ENCODE measurements around the gene CDYL.
A peak's percentile ranks its signal among the peaks of the same experiment; 100 is the strongest.

Gene CDYL

GRCh38 chr6:4776131-4776492 is at the start of gene CDYL:
TSS of gene CDYL (plus strand) at chr6:4776404. CDS start at chr6:4776784, 380 bp downstream.
- DNase-seq, result peak; percentile 90

DNA sequence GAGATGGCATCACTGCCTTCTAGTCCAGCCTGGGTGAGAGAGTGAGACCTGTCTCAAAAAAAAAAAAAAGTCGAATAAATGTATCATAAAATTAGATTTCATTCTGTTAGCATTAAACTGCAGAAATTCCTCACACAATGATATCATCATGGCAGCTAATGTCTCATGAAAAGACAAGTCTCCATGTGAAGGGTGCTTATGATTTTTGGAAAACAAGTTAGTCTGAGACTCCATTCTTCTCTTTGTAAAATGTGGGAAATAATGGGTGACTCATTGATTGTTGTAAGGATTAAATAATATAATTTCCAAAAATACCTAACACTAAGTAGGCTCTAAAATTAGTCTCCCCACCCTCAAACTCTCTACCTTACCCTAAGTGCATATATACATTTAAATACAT is 49.6 kb upstream of the CDYL start:
- no peak for DNase-seq

DNA sequence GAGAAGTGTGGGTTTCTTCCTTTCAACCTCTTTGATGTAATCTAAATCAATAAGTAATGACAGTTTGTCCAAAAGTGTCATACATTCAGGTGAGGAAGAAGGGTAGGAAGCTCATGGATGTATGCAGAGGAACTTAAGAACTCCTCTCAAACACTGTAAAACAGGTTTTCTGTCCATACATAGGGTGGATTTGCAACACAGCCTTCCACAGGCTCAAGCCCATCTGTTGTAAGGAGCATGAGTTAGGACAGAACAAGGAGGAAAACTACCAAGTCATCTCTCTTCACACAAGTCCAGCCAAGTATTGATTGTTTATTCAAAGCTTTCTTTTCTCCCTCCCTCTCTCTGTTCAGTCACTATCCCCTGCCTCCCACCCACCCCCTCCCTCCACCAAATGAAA is 49.0 kb upstream of the CDYL start:
- no peak for DNase-seq

DNA sequence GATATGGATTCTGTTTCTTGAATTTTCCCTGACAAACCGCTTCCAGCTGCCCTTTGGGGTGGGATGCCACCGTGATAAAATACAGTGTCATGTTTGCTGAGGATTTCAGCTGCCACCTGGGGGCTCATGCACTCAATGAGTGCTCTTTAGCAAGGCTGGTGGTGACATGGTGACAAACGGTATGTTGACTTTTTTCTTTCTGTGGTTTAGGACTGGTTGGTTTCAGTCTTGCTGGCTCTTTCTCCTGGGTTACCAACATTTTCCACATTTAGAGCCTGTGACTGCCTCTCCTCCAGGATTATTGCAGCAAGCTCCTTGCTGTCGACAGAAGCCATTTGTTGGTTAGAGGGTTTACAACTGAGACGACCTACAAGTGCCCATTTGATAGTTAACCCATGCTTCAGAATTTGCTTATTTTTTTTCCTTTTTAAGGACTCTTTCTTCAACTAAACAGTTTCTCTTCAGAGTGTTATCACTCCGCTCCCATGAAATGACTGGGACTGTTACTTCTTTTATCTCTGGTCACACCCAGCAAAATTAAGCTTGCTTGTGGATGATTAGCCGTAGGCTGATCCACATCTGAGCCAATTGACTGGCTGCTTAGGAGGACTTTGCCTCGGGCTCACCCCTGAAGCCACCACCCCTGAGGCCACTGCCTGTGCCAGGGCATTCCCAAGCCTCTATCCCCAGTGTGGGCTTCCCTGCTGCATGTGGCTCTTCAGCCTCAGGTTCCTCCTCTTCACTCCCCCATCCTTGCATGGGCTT is 48.4 kb upstream of the CDYL start:
- peak in 1 of 2 donors; percentile 14 for DNase-seq

DNA sequence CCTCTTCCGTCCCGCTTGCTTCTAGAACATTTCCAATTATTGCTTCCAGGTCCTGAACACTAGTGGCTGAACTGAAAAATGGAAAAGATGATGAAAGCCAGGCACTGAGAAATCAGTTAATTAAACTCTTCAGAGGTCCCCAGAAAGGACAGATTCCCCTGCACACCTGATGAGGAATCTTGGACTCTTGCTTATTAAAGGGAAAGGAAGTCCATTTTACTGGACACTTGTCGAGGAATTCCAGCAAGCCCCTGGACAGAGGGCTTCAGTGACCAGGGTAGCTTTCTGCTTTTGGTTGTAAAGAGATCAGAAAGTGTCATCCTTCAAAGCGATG is 47.8 kb upstream of the CDYL start:
- DNase-seq, result no peak

DNA sequence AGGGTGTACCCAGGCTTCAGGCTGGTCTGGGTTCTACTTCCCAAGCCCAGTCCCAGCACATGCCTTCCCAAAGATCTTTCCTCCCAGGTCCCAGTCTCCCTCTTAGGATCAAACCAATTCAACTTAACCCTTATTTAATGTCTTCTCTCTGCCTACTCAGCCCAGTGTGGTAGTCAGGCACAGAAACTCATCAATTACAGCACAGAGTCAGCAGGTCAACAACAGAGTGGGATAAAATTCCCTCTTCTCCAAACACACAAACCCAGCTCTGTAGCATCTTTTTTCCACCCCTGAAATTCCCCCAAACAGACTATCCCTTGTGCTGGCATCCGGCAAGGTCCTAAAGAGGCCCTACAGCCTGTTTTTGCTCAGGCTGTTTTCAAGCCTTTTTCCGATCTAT is 47.3 kb upstream of the CDYL start:
- DNase-seq, result no peak

- no peak for DNase-seq
These were observed 44.2 kb upstream of the CDYL start for GRCh38 chr6:4731996-4732395.

GRCh38 chr6:4732691-4733315 is 43.4 kb upstream of the CDYL start:
- DNase-seq, result no peak

DNA sequence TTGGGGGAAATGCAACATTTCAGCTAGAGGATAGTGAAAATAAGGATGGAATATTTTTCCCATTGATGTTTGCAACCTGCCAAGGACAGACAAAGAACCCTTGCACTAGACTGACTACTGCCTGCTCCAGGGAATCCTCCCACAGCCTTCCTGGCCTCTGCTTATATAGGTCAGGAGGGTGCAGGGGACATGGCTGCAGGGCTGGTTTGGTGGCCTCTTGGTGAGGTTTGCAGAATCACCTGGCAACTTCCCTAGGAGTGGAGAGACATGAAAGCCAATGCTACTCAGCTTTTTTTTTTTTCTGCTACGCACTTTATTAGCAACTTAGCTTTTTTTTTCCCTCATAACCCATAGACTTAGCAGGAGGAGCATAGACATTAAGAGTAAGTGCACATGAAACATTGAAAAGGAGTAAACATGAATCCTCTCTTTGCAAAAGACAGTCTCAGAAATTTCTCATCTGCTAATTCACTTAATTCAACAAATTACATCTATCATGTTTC is 39.8 kb upstream of the CDYL start:
- DNase-seq, result no peak

DNA sequence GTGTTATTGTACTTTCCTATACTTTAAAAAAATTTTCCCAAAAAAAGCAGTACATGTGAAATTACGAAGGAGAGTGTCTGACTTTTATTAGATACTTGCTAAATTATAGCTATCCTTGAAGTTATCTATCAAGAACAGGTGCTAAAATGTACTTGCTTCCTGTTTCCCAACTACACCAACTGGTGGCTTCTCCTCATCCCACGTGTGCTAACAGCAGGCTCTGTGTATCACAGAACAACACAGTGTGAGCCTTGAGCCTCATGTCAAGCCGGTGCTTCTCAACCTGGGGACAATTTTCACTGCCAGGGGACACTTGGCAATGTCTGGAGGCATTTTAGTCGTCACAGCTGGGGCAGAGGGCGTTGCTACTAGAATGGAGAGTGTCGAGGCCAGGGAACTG is 36.2 kb upstream of the CDYL start:
- DNase-seq, result no peak

- DNase-seq, result no peak
These were observed 33.1 kb upstream of the CDYL start for GRCh38 chr6:4743062-4743461.

- no peak for DNase-seq
These were observed 32.3 kb upstream of the CDYL start for GRCh38 chr6:4743926-4744325.

GRCh38 chr6:4747588-4747987 is 28.6 kb upstream of the CDYL start:
- no peak for DNase-seq

DNA sequence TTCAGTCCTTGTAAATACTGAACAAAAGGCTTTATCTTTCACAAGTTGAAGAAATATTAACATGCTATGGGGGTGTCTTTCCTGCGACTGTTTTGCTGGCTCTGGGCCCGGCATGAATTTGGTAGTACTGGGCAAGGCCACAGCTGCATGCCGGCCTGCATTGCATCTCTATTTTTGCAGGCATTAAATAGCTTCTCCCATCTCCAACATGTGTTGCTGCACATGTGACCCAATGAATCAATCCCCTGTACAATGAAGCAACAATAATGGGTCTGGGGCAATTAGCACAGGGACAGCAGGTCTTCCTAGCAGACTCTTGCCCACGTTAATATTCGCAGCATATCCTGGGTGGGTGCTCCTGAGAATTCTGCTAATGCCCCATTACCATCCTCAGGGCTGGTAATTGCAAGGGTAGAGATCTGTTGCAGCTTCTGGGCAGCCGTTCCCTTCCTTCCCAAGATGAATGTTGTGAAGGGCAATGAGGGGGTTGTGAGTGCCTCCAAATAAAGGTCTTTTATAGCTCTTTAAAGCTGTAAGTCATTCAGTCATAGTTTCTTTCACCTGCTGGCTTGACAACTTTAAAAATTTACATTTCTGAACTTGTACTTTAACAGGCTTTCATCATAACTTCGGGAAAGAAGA is 24.3 kb upstream of the CDYL start:
- no peak for DNase-seq

GRCh38 chr6:4756247-4756646 is 20.0 kb upstream of the CDYL start:
- DNase-seq, result no peak

DNA sequence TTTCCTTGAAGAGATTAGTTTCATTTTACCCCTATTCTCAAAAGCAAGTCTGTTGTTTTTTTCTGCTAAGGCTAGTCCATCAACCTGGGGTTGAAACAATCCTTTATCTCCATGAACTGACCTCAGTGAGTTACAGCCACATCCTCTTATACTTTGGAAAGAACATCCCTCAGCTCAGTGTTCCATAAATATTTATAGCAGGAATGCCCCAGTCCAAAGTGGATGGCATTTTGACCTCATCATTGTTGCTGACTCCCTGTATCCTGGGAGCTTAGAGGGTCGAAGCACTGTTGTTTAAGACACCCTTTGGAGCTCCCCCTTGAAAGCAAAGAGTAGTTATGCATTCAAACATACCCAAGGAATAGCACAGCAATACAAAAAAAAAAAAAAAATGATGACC is 16.2 kb upstream of the CDYL start:
- DNase-seq, result no peak

DNA sequence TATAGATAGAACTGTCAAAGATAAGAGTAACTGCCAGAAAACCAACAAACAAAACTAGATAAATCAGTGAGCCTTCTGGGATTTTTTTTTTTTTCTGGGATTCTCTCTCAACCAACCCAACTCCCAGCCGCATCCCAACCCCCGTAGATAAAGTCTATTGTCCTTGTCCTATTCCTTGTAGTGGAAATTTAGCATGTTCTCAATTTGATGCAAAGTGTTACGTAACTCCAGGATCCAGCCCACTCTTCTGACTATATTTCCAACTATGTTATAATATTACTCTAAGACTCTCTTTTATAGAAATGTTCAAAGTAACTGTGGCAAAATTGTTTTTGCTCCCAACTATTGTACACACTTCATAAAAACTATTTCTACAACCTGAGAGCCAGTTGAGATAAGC is 15.4 kb upstream of the CDYL start:
- DNase-seq, result no peak

- DNase-seq, result no peak
These were observed 13.9 kb upstream of the CDYL start for GRCh38 chr6:4762294-4762693.

DNA sequence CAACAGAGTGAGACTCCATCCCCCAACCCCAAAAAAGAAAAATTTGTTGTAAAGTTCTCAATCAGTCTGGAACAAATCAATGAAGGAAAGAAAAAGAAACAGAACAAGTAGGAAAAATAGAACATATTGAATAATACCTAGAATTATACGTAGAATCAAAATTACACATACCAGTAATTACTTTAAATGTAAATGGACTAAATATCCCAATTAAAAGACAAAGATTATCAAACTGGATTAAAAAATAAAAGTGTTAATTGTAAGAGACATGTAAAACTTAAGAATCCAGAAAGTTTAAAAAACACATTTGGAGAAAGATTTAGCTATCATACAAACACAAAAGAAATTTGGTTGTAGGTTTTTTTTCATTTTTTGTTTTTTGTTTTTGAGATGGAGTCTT is 12.3 kb upstream of the CDYL start:
- no peak for DNase-seq

DNA sequence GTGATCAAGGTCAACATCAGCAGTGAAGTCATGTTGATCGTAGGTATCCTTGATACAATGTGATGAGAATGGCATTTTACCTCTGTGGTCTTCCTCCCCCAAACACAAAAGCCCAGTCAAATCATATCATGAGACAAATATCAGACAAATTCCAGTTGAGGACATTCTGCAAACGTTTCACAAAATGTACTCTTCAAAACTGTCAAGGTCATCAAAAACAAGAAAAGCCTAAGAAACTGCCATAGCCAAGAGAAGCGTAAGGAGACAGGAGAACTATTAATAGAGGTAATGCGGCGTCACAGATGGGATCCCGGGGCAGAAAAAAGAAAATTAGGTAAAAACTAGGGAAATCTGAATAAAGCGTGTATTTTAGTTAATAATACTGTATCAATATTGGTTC is 7.4 kb upstream of the CDYL start:
- no peak for DNase-seq

GRCh38 chr6:4772750-4773149 is 3.5 kb upstream of the CDYL start:
- DNase-seq, result no peak

GRCh38 chr6:4773181-4773580 is 3.0 kb upstream of the CDYL start:
- no peak for DNase-seq

DNA sequence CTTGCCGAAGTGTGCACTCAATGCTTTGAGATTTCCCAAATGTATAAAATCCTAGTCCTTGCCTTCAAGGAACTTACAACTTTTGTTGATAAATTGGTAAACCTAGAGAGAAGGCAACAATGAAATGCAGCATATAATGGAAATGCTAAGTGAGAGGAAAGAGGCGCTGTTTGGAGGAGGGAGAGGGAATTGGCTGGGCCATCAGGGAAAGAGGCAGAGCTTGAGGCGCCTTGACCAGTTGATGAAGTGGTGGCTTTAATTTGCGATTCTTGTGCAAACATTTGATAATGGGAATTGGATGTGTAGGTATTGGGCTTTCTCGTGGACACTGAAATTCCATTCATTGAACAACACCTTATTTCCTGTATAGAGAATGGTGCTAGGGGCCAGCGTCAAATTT is 1.9 kb upstream of the CDYL start:
- no peak for DNase-seq

- DNase-seq, result peak; percentile 18 to 32
These were observed 1.3 kb upstream of the CDYL start for GRCh38 chr6:4774715-4775493.

Data from stimulated activated CD4-positive, alpha-beta T cell treated with anti-CD3 and anti-CD28 coated beads, Interleukin-2, amount 100 ng/mL, for 24 hours (primary cell).